Middle frontal gyrus (tissue), 1 donor: Measurements from ENCODE around the gene IL17REL.
"Not testable (repeated sequence)": the region's sequence is repeated elsewhere in the genome, so short reads cannot be mapped to it uniquely, and the experiment has no call there.

Experiments used
- DNase-seq: peaks from one replicate; pipeline ENCODE4 v3.0.0-alpha.2; 2015; ENCODE audit warnings: low spot score; ENCODE audit errors: extremely low spot score

IL17REL gene

GRCh38 chr22:49946612-49947295 is 65.8 kb downstream of the IL17REL start:
- DNase-seq: no peak

- DNase-seq: not testable (repeated sequence)
Measured at GRCh38 chr22:49945042-49945794, 67.3 kb downstream of the IL17REL start.
